Hepatocyte (in vitro differentiated cells): ENCODE measurements around the gene ZFYVE26. TPM values are rescaled to one million over a fixed set of nuclear protein-coding genes. Genes with fewer than 3 reads are reported as not detected.

Source experiments
- DNase-seq: peaks from one replicate; pipeline ENCODE4 v3.0.0-alpha.2; 2016; ENCODE audit warnings: low spot score
- H2AFZ ChIP-seq: fragments of 200-600 bp; sonication (generic); 2 replicates; pipeline ENCODE4 v1.6.0; 2016; ENCODE audit warnings: antibody characterized with exemption, mild to moderate bottlenecking
- H3K27ac ChIP-seq: fragments of 200-600 bp; sonication (generic); 2 replicates; pipeline ENCODE4 v1.5.1; 2016; ENCODE audit warnings: mild to moderate bottlenecking
- H3K27me3 ChIP-seq: fragments of 200-600 bp; sonication (generic); 2 replicates; pipeline ENCODE4 v1.6.1; 2016
- H3K36me3 ChIP-seq: fragments of 200-600 bp; sonication (generic); replicated peaks from 2 replicates; pipeline ENCODE4 v1.5.1; 2016; ENCODE audit warnings: low read depth; ENCODE audit not compliant: insufficient read depth
- H3K4me1 ChIP-seq: fragments of 200-600 bp; sonication (generic); 2 replicates; pipeline ENCODE4 v1.5.1; 2016; ENCODE audit warnings: mild to moderate bottlenecking, moderate library complexity; ENCODE audit not compliant: insufficient read depth
- H3K4me2 ChIP-seq: fragments of 200-600 bp; sonication (generic); 2 replicates; pipeline ENCODE4 v1.6.0; 2016
- H3K4me3 ChIP-seq: fragments of 200-600 bp; sonication (generic); 2 replicates; pipeline ENCODE4 v1.5.1; 2016; ENCODE audit warnings: mild to moderate bottlenecking
- H3K79me2 ChIP-seq: fragments of 200-600 bp; sonication (generic); 2 replicates; pipeline ENCODE4 v1.6.0; 2017; ENCODE audit warnings: mild to moderate bottlenecking
- H3K9me2 ChIP-seq: fragments of 200-600 bp; sonication (generic); replicated peaks from 2 replicates; pipeline ENCODE4 v1.6.0; 2017; ENCODE audit warnings: mild to moderate bottlenecking; ENCODE audit not compliant: insufficient read depth
- H3K9me3 ChIP-seq: fragments of 200-600 bp; sonication (generic); 2 replicates; pipeline ENCODE4 v1.5.1; 2016; ENCODE audit warnings: low read depth, mild to moderate bottlenecking
- H4K20me1 ChIP-seq: fragments of 200-600 bp; sonication (generic); 2 replicates; pipeline ENCODE4 v1.6.0; 2016; ENCODE audit warnings: mild to moderate bottlenecking; ENCODE audit not compliant: insufficient read depth, poor library complexity, severe bottlenecking
- CTCF ChIP-seq: fragments of 200-600 bp; sonication (generic); IDR thresholded peaks from 2 replicates; pipeline ENCODE4 v1.5.1; 2016; ENCODE audit warnings: antibody characterized with exemption, mild to moderate bottlenecking; ENCODE audit not compliant: poor library complexity
- EZH2 ChIP-seq: fragments of 200-600 bp; sonication (generic); IDR thresholded peaks from 2 replicates; pipeline ENCODE4 v1.6.1; 2016; ENCODE audit warnings: antibody characterized with exemption, mild to moderate bottlenecking, borderline replicate concordance
- EZH2phosphoT487 ChIP-seq: fragments of 200-600 bp; sonication (generic); IDR thresholded peaks from one replicate; pipeline ENCODE4 v1.6.1; 2018; ENCODE audit warnings: antibody characterized with exemption, mild to moderate bottlenecking, low read depth, moderate library complexity; ENCODE audit not compliant: unreplicated experiment, severe bottlenecking
- WGBS: methylation state at CpG from one replicate; pipeline ENCODE4 v1.1.6; 2016; ENCODE audit warnings: low lambda C conversion rate; ENCODE audit errors: missing lambda C conversion rate; 5-methylcytosine and 5-hydroxymethylcytosine counted together
- polyA plus RNA-seq: library from polyadenylated mRNA; unstranded; fragments of >200 nt; fragmentation: Nextera tagmentation; extraction: Ambion mirVana; gene quantifications from 2 replicates; pipeline ENCODE4 v1.2.1, GENCODE V29; 2016
- total RNA-seq: library from RNA; depleted of rRNA; stranded (reverse); fragments of >200 nt; gene quantifications from 2 replicates; pipeline ENCODE4 v1.2.3, GENCODE V29; 2014

The ZFYVE26 gene
- total and polyA plus RNA-seq, 2 experiments from 2014 or later: 5.5 to 32.3 TPM

- Histone ChIP-seq H3K36me3 (no peaks in the 10 kb centered on the region), H3K27me3 (no peaks in the 10 kb centered on the region), H3K4me3 (no peak overlapping the region), H3K9me2 (no peaks in the 10 kb centered on the region), H4K20me1 (no peaks in the 10 kb centered on the region), H3K4me2 (no peak overlapping the region), H3K27ac (no peak overlapping the region), H3K79me2 (no peaks in the 10 kb centered on the region), H3K4me1 (no peaks in the 10 kb centered on the region), H3K9me3 (no peaks in the 10 kb centered on the region), H2AFZ (no peak overlapping the region)
- no peak for DNase-seq
- no peak for TF ChIP-seq CTCF
- TF ChIP-seq EZH2phosphoT487: no peak
- no peak for TF ChIP-seq EZH2
Measured at GRCh38 chr14:67852926-67853604, 36.7 kb upstream of the ZFYVE26 start.

- Histone ChIP-seq H3K27me3 (no peaks in the 10 kb centered on the region), H3K9me3 (no peaks in the 10 kb centered on the region), H3K4me2 (no peak overlapping the region), H3K27ac (no peak overlapping the region), H3K79me2 (no peaks in the 10 kb centered on the region), H3K9me2 (no peaks in the 10 kb centered on the region), H2AFZ (no peak overlapping the region), H3K36me3 (no peaks in the 10 kb centered on the region), H4K20me1 (no peaks in the 10 kb centered on the region), H3K4me3 (no peak overlapping the region), H3K4me1 (no peaks in the 10 kb centered on the region)
- TF ChIP-seq EZH2 (no peak), EZH2phosphoT487 (no peak)
- DNase-seq: no peak
- 93% methylated on average over 9 of the region's 9 CpGs for WGBS
Measured at GRCh38 chr14:67851785-67852410, 35.5 kb upstream of the ZFYVE26 start.

DNA sequence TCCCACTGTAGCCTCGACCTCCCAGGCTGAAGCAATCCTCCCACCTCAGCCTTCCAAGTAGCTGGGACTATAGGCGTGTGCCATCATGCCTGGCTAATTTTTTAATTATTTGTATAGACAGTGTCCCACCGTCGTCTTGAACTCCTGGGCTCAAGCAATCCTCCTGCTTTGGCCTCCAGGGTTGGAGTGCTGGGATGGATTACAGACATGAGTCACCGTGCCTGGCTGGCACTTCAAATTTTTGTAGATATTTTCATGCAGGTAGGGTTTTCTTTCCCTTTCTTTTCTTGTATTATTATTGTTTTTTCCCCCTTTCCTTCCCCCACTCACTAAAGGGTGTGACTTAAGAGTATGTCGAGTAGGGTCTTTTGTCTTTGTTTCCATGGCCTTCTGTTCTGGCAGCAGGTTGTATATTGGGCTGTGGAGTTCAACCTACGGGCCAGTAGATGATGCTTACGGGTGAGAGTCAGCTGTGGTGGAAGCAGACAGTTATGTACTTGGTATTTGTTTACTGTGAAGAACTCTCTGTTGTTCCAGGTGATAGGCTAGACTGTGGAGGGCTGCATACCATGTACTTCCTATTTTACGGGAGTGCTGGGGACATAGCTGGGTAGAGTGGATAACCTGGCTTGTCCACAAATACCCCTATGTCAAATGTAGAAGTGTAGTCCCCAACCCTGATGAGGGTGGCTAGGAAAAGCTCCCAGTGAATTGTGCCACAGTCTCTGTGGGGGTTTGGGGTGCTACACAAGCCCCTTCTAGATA lies 33.9 kb upstream of the ZFYVE26 start:
- Histone ChIP-seq H2AFZ (no peak overlapping the region), H4K20me1 (no peaks in the 10 kb centered on the region), H3K4me2 (no peak overlapping the region), H3K79me2 (no peaks in the 10 kb centered on the region), H3K36me3 (no peaks in the 10 kb centered on the region), H3K9me2 (no peaks in the 10 kb centered on the region), H3K4me3 (no peak overlapping the region), H3K4me1 (no peaks in the 10 kb centered on the region), H3K27me3 (no peaks in the 10 kb centered on the region), H3K27ac (no peak overlapping the region), H3K9me3 (no peaks in the 10 kb centered on the region)
- DNase-seq: no peak
- TF ChIP-seq EZH2phosphoT487 (no peak), EZH2 (no peak), CTCF (no peak)
- WGBS: 92% methylated on average over 9 of the region's 9 CpGs
